ENCODE results near the gene CCDC70.

- no peak for TF ChIP-seq CTCF (IDR thresholded peaks at IDR 0.05; ENCODE audit: low read depth, low read length, missing input control)
- TF ChIP-seq ZBTB33 (IDR thresholded peaks at IDR 0.05) = no peak
- no peak for TF ChIP-seq TAF1 (conservative IDR thresholded peaks at IDR 0.05)
- TF ChIP-seq EGR1 (IDR thresholded peaks at IDR 0.05; ENCODE audit: low read depth in 2 of 2) = no peak
- no peak for TF ChIP-seq JUND (IDR thresholded peaks at IDR 0.05)
- no peak for TF ChIP-seq RAD21 (IDR thresholded peaks at IDR 0.05)
- TF ChIP-seq REST (IDR thresholded peaks at IDR 0.05) = no peak
- no peak for TF ChIP-seq MAX (IDR thresholded peaks at IDR 0.05)
- no peak for TF ChIP-seq ATF3 (IDR thresholded peaks at IDR 0.05)
- TF ChIP-seq GABPA (IDR thresholded peaks at IDR 0.05 in 1 of 2, conservative IDR thresholded peaks at IDR 0.05 in 1 of 2) = no peak
These were observed 37.9 kb upstream of the CCDC70 start for GRCh38 chr13:51823863-51824262.

Measured in liver (tissue), 3 donors.